ENCODE measurements around the gene RPS19BP1.
A peak's percentile ranks its signal among the peaks of the same experiment; 100 is the strongest.

The RPS19BP1 gene

GRCh38 chr22:39520226-39521105 lies 12.1 kb downstream of the RPS19BP1 start, which contains the start of gene ATF4:
Gene ATF4, plus strand, starts transcription at chr22:39520562. Its CDS starts 884 bp downstream, at chr22:39521446.
- peak within 1 kb of the TSS; percentile 99 for H3K4ac ChIP-seq (ENCODE audit: low read depth, low read length)
- peak within 1 kb of the TSS; percentile 98 for H3K18ac ChIP-seq (ENCODE audit: low read length)
- peaks cover 32 to 46% of the 10 kb centered on the region in 2 experiments for H3K36me3 ChIP-seq (ENCODE audit: control insufficient read depth in 1 of 2, insufficient read depth in 2 of 2, low read length in 2 of 2)
- H2BK5ac ChIP-seq (ENCODE audit: low read depth, low read length, poor library complexity), result peak within 1 kb of the TSS; percentile 98
- H2BK12ac ChIP-seq (ENCODE audit: low read length), result peak within 1 kb of the TSS; percentile 88
- H3K9me3 ChIP-seq (ENCODE audit: insufficient read depth, low read depth, low read length), result no peaks in the 10 kb centered on the region
- no peaks in the 10 kb centered on the region for H3K27me3 ChIP-seq (ENCODE audit: insufficient read depth, low read length)
- no CpG with 5 or more reads among the region's 86 CpGs for WGBS (ENCODE audit: extremely low coverage, insufficient coverage, insufficient read length)
- peaks cover 11 to 17% of the 10 kb centered on the region in 2 experiments for H3K4me1 ChIP-seq (ENCODE audit: control insufficient read depth in 1 of 2, insufficient read depth in 2 of 2, low read length in 2 of 2)
- H2AFZ ChIP-seq (ENCODE audit: insufficient read depth, low read length, poor library complexity), result peak within 1 kb of the TSS; percentile 92
- H4K8ac ChIP-seq (ENCODE audit: low read depth, low read length), result peak within 1 kb of the TSS; percentile 98
- peak within 1 kb of the TSS; percentile 97 for H2BK120ac ChIP-seq (ENCODE audit: insufficient read depth, low read length, poor library complexity)
- peaks cover 20% of the 10 kb centered on the region for H3K79me1 ChIP-seq (ENCODE audit: low read length)
- DNase-seq, result peak; percentile 76 to 92
- H3K27ac ChIP-seq (ENCODE audit: low read depth, low read length), result peak within 1 kb of the TSS; percentile 97
- no peak within 1 kb of the TSS for H3K23ac ChIP-seq (ENCODE audit: low read length)
- peak within 1 kb of the TSS; percentile 100 for H3K9ac ChIP-seq (ENCODE audit: low read length)
- peak within 1 kb of the TSS; percentile 98 for H3K4me3 ChIP-seq (ENCODE audit: low read depth, low read length)
- peak within 1 kb of the TSS; percentile 96 for H4K91ac ChIP-seq (ENCODE audit: low read depth, low read length)
- peak within 1 kb of the TSS; percentile 82 for H3K4me2 ChIP-seq (ENCODE audit: low read length)
- peak within 1 kb of the TSS; percentile 99 for H3K14ac ChIP-seq (ENCODE audit: low read length)
- peaks cover 20% of the 10 kb centered on the region for H3K79me2 ChIP-seq (ENCODE audit: control insufficient read depth, insufficient read depth, low read length, poor library complexity)
- peak within 1 kb of the TSS; percentile 100 for H2AK5ac ChIP-seq (ENCODE audit: low read length)
- H4K12ac ChIP-seq (ENCODE audit: low read depth, low read length), result peak within 1 kb of the TSS; percentile 98

- Histone ChIP-seq H2BK5ac (ENCODE audit: low read depth, low read length, poor library complexity) (peak overlapping the region; percentile 86), H3K23ac (ENCODE audit: low read length) (no peak overlapping the region), H3K9me3 (ENCODE audit: insufficient read depth, low read depth, low read length) (no peaks in the 10 kb centered on the region), H2AK5ac (ENCODE audit: low read length) (peak overlapping the region; percentile 66), H3K79me1 (ENCODE audit: low read length) (peaks cover 20% of the 10 kb centered on the region), H3K14ac (ENCODE audit: low read length) (peak overlapping the region; percentile 95), H2AFZ (ENCODE audit: insufficient read depth, low read length, poor library complexity) (peak overlapping the region; percentile 78), H3K36me3 (ENCODE audit: control insufficient read depth in 1 of 2, insufficient read depth in 2 of 2, low read length in 2 of 2) (peaks cover 37 to 46% of the 10 kb centered on the region in 2 experiments), H2BK12ac (ENCODE audit: low read length) (no peak overlapping the region), H4K12ac (ENCODE audit: low read depth, low read length) (peak overlapping the region; percentile 74), H3K27me3 (ENCODE audit: insufficient read depth, low read length) (no peaks in the 10 kb centered on the region), H3K27ac (ENCODE audit: low read depth, low read length) (peak overlapping the region; percentile 91), H3K4me1 (ENCODE audit: control insufficient read depth in 1 of 2, insufficient read depth in 2 of 2, low read length in 2 of 2) (peaks cover 11 to 17% of the 10 kb centered on the region in 2 experiments), H3K4me2 (ENCODE audit: low read length) (peak overlapping the region; percentile 82), H3K79me2 (ENCODE audit: control insufficient read depth, insufficient read depth, low read length, poor library complexity) (peaks cover 20% of the 10 kb centered on the region), H3K4ac (ENCODE audit: low read depth, low read length) (peak overlapping the region; percentile 87), H3K9ac (ENCODE audit: low read length) (peak overlapping the region; percentile 96), H4K8ac (ENCODE audit: low read depth, low read length) (peak overlapping the region; percentile 90), H2BK120ac (ENCODE audit: insufficient read depth, low read length, poor library complexity) (peak overlapping the region; percentile 82), H4K91ac (ENCODE audit: low read depth, low read length) (peak overlapping the region; percentile 96), H3K4me3 (ENCODE audit: low read depth, low read length) (peak overlapping the region; percentile 87), H3K18ac (ENCODE audit: low read length) (peak overlapping the region; percentile 94)
- peak; percentile 98 to 100 for DNase-seq
- WGBS (ENCODE audit: extremely low coverage, insufficient coverage, insufficient read length), result no CpG with 5 or more reads among the region's 47 CpGs
These were observed 12.8 kb downstream of the RPS19BP1 start for GRCh38 chr22:39519681-39520225.

- Histone ChIP-seq H2BK5ac (ENCODE audit: low read depth, low read length, poor library complexity) (peak overlapping the region; percentile 86), H4K12ac (ENCODE audit: low read depth, low read length) (peak overlapping the region; percentile 74), H2BK120ac (ENCODE audit: insufficient read depth, low read length, poor library complexity) (peak overlapping the region; percentile 82), H3K36me3 (ENCODE audit: control insufficient read depth in 1 of 2, insufficient read depth in 2 of 2, low read length in 2 of 2) (peaks cover 38 to 46% of the 10 kb centered on the region in 2 experiments), H3K79me1 (ENCODE audit: low read length) (peaks cover 20% of the 10 kb centered on the region), H4K8ac (ENCODE audit: low read depth, low read length) (peak overlapping the region; percentile 90), H3K9me3 (ENCODE audit: insufficient read depth, low read depth, low read length) (no peaks in the 10 kb centered on the region), H2BK12ac (ENCODE audit: low read length) (peak overlapping the region; percentile 14), H3K4me1 (ENCODE audit: control insufficient read depth in 1 of 2, insufficient read depth in 2 of 2, low read length in 2 of 2) (peaks cover 11 to 17% of the 10 kb centered on the region in 2 experiments), H3K4me3 (ENCODE audit: low read depth, low read length) (peak overlapping the region; percentile 87), H3K14ac (ENCODE audit: low read length) (peak overlapping the region; percentile 95), H3K4me2 (ENCODE audit: low read length) (peak overlapping the region; percentile 82), H3K27me3 (ENCODE audit: insufficient read depth, low read length) (no peaks in the 10 kb centered on the region), H4K91ac (ENCODE audit: low read depth, low read length) (peak overlapping the region; percentile 96), H3K9ac (ENCODE audit: low read length) (peak overlapping the region; percentile 96), H3K27ac (ENCODE audit: low read depth, low read length) (peak overlapping the region; percentile 91), H3K79me2 (ENCODE audit: control insufficient read depth, insufficient read depth, low read length, poor library complexity) (peaks cover 20% of the 10 kb centered on the region), H3K4ac (ENCODE audit: low read depth, low read length) (peak overlapping the region; percentile 87), H2AFZ (ENCODE audit: insufficient read depth, low read length, poor library complexity) (peak overlapping the region; percentile 78), H3K18ac (ENCODE audit: low read length) (peak overlapping the region; percentile 94), H3K23ac (ENCODE audit: low read length) (no peak overlapping the region), H2AK5ac (ENCODE audit: low read length) (peak overlapping the region; percentile 74)
- WGBS (ENCODE audit: extremely low coverage, insufficient coverage, insufficient read length), result no CpG with 5 or more reads among the region's 24 CpGs
- peak in 1 of 2 donors; percentile 58 for DNase-seq
These were observed 13.4 kb downstream of the RPS19BP1 start for GRCh38 chr22:39518996-39519680.

- Histone ChIP-seq H2AFZ (ENCODE audit: insufficient read depth, low read length, poor library complexity) (no peak overlapping the region), H3K36me3 (ENCODE audit: control insufficient read depth in 1 of 2, insufficient read depth in 2 of 2, low read length in 2 of 2) (peaks cover 40 to 49% of the 10 kb centered on the region in 2 experiments), H3K9me3 (ENCODE audit: insufficient read depth, low read depth, low read length) (peaks cover 1% of the 10 kb centered on the region), H3K9ac (ENCODE audit: low read length) (no peak overlapping the region), H3K4me1 (ENCODE audit: control insufficient read depth in 1 of 2, insufficient read depth in 2 of 2, low read length in 2 of 2) (peaks cover 11 to 14% of the 10 kb centered on the region in 2 experiments), H3K23ac (ENCODE audit: low read length) (no peak overlapping the region), H3K14ac (ENCODE audit: low read length) (no peak overlapping the region), H3K27me3 (ENCODE audit: insufficient read depth, low read length) (no peaks in the 10 kb centered on the region), H2AK5ac (ENCODE audit: low read length) (no peak overlapping the region), H3K4me3 (ENCODE audit: low read depth, low read length) (no peak overlapping the region), H3K4ac (ENCODE audit: low read depth, low read length) (no peak overlapping the region), H3K18ac (ENCODE audit: low read length) (no peak overlapping the region), H4K91ac (ENCODE audit: low read depth, low read length) (no peak overlapping the region), H3K79me2 (ENCODE audit: control insufficient read depth, insufficient read depth, low read length, poor library complexity) (peaks cover 20% of the 10 kb centered on the region), H3K79me1 (ENCODE audit: low read length) (peaks cover 20% of the 10 kb centered on the region), H2BK5ac (ENCODE audit: low read depth, low read length, poor library complexity) (no peak overlapping the region), H2BK120ac (ENCODE audit: insufficient read depth, low read length, poor library complexity) (no peak overlapping the region), H4K8ac (ENCODE audit: low read depth, low read length) (no peak overlapping the region), H4K12ac (ENCODE audit: low read depth, low read length) (no peak overlapping the region), H3K27ac (ENCODE audit: low read depth, low read length) (no peak overlapping the region), H3K4me2 (ENCODE audit: low read length) (peak overlapping the region; percentile 82), H2BK12ac (ENCODE audit: low read length) (no peak overlapping the region)
- no peak for DNase-seq
- no CpG with 5 or more reads among the region's 5 CpGs for WGBS (ENCODE audit: extremely low coverage, insufficient coverage, insufficient read length)
These were observed 14.3 kb downstream of the RPS19BP1 start for GRCh38 chr22:39518144-39518786.

Measured in trophoblast cell (in vitro differentiated cells and primary cell).